NOMO-1 treated with dmso at 0.1 percent for 144 hours (cell line): Measurements from ENCODE around the gene BCL11B.

Experiments
- DNase-seq: peaks from one replicate; lab custom pipeline; 2025; ENCODE audit not compliant: unreplicated experiment; lab: John Stamatoyannopoulos, UW

BCL11B gene

DNA sequence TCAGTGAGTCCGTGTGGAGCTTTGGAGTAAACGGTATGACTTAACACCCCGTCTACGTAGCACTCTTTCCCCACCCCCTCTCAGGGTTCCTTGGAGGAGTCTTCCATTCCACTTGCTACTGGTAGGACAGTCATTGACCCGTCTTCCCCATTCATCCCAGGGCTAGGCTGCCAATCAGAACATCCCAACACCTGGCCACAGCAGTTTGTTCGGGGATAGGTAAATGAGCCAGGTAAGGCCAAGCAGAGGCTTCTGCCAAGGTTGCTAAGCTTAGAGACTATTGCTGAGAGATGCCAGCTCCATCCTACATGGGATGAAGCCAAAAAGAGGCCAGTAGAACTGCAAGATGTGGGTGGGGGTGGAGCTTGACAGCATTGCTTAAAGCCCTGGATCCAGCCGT is 130.8 kb downstream of the BCL11B start:
- DNase-seq: no peak

GRCh38 chr14:99138999-99139865 is 132.8 kb downstream of the BCL11B start:
- no peak for DNase-seq

GRCh38 chr14:99137913-99138571 is 134.0 kb downstream of the BCL11B start:
- no peak for DNase-seq

- DNase-seq: no peak
Measured at GRCh38 chr14:99137001-99137700, 134.8 kb downstream of the BCL11B start.

DNA sequence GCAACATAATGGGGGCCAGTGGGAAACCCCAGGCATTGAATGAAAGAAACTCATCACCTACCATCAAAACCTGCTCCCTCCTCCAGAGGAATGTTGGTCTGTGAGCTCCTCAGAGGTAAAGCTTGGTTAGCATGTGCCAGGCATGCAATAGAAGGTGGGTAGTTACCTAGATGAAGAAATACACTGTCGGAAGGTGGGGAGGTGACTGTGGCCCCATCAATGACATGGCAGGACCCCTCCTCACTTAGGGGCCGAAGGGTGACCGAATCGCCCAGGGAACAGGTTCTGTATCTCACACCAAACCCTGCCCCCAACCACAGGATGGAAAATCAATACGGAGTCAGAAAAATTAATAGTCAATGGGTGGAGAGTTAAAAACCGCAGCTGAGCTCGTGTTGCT is 135.6 kb downstream of the BCL11B start:
- no peak for DNase-seq

DNA sequence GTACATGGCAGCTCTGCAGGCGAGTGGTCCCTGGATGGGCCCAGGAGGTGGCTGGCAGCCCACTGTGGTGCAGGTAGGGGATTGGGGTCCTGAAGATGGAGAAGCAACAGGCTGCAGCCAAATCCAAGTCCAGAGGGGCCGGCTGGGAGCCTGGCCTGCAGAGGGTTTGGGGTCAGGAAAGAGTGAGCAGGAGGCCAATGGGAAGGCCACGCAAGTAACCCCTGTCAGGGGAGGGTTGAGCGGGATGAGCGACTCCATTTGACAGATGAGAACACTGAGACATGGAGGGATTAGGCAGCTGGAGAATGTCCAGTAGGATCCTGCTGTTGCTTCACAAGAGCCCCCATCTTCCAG is 136.0 kb downstream of the BCL11B start:
- DNase-seq: no peak

- no peak for DNase-seq
Measured at GRCh38 chr14:99134516-99135046, 137.4 kb downstream of the BCL11B start.

DNA sequence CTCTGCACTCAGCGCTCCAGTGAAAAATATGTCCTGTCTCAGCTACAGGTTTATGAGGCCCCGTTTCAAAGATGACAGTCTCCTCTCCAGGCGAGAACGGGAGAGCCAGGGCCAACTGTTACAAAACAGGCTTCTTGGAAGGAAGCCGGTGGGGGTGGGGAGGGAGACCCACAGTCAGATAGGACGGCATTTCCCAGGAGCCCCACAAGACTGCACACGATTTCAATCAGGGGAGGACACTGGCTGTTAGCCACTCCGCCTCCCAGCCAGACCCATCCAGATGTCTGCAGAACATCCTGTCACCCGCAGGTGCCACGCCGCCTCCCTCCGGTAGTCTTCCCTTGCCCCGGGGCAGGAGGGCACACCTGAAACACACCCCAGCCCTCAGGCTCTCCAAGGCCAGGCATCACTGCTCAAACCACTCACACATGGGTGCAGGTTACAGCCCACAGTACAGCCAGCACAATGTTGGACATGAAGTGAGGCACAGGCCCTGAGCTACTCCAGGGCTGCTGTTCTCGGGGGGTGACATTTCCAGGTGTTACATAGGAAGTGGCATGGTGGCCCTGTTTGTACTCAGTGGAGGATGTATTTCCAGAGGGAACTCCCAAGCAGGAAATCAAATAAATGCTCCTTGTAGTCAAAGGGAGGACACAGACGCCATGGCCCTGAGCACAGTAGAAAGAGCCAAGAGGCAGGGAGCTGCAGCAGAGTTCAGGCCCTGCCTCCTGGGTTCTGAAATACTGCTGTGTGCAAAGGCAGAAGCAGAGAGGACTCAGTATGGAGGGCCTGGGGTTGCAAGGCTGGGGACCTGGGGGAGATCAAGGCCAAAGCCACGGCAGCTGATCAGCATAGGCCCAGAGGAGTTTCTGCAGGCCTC is 138.1 kb downstream of the BCL11B start:
- no peak for DNase-seq

DNA sequence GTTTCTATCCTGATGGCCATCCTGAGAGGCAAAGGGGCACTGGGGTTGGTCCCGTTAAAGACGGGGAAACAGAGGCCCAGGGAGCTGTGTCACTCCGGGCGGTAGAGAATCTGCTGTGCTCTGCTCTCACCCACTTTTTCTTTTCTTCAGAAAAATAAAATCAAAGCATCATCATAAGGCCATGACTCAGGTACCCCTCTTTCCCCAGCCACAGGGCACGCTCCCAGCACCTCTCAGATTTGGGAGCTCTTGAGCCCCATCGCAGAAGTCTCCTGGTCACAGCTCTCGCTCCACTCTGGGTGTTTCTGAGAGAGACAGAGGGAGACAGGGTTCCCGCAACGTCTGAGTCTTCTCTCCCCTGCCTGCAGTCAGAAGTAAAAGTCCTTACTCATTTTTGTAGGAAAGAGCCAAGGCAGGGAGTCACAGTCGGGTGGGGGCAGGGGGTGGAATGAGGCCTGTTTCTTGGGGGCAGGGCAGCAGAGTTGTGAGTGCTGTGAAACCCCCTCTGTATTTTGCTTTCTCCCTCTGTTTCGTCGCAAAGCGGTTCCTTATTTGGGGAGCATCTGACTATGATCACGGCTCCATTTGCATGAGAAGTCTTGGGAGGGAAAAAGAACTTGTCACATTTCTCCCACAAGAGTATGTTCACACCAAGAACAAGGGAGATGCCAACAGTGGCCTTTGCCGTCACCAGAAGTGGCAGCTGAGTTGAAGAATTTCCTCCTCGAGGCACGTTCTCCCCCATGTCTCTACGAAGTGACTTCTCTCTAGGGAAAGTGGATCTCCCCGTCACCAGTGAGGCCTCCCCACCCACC is 139.0 kb downstream of the BCL11B start:
- DNase-seq: no peak

DNA sequence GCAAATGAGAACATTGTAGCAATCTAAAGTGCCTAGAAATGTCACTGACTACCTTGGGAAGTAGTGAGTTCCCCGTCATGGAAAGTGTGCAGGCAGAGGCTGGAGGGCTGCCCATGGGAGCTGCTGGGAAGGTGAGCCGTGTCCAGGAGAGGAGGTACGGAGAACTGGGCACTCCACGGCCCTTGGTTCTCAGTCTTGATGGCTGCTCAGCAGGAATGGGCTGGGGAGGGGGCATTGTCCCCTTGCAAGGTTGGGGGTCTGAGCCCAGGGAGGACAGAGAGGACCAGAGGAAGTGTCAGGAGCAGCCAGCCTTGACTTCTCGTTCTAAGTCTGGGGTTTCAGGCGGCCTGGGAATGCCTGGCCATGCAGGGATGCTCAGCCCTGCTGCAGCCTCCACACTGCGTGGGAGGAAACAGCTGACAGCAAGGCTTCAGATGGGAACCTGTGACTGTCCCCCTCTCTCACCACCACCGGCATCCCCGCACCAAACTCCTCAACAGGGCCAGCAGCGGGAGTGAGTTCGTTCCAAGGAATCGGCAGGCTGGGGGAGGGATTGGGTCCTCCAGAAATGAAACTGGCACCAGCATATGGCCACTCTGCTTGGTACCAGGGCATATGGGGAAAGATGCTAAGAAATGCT is 140.2 kb downstream of the BCL11B start:
- DNase-seq: no peak

DNA sequence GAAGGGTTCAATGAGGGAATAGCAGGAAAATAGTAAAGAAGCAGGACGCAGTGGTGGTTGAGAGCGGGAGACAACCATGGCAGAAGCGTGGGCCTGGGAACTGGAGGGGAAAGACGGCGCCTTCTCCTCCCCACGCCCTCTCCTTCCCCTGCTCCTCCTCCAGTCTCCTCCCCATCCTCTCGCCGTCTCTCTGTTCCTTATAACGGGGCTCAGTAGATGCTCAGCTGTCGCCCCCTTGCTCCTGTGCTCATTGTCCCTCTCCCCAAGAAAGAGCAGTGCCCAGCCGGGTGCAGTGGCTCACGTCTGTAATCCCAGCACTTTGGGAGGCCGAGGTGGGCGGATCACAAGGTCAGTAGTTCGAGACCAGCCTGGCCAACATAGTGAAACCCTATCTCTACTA is 142.0 kb downstream of the BCL11B start:
- DNase-seq: no peak

- no peak for DNase-seq
Measured at GRCh38 chr14:99129211-99129696, 142.7 kb downstream of the BCL11B start.

GRCh38 chr14:99128185-99128584 is 143.8 kb downstream of the BCL11B start:
- DNase-seq: no peak

- DNase-seq: no peak
Measured at GRCh38 chr14:99127651-99128167, 144.3 kb downstream of the BCL11B start.

- DNase-seq: no peak
Measured at GRCh38 chr14:99125616-99126431, 146.2 kb downstream of the BCL11B start.

DNA sequence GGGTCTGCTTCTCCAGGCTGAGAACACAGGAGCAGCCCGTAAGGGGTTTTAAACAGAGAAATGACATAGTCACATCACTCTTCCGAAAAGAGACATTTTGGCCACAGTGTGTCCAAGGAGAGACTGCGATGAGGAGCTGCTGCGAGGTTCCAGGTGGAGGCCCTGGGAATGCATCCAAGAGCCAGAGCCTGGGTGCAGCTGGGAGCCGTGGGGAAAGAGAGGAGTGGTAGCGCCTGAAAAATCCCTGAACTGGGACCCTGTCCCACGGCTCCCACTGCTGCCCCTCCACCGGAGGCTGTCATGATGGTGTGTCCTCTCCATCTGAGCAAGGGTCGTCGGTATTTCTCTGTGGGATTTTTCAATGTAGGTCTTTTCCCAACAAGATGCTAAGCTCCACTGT is 146.9 kb downstream of the BCL11B start:
- DNase-seq: no peak

- DNase-seq: no peak
Measured at GRCh38 chr14:99124482-99125105, 147.4 kb downstream of the BCL11B start.
